HG03460 (cell line): Measurements from ENCODE around the gene NPAS3.

Experiments used
- ATAC-seq: cut with Tn5 transposase; IDR thresholded peaks from one replicate; pipeline ENCODE4 v1.9.1; 2021; ENCODE audit not compliant: unreplicated experiment

NPAS3 gene

GRCh38 chr14:33309106-33309505, 370.4 kb downstream of the NPAS3 start:
- ATAC-seq: no peak

- ATAC-seq: no peak
Measured at GRCh38 chr14:33315217-33315616, 376.5 kb downstream of the NPAS3 start.

- ATAC-seq: no peak
Measured at GRCh38 chr14:33315721-33316120, 377.0 kb downstream of the NPAS3 start.

GRCh38 chr14:33317675-33318074, 379.0 kb downstream of the NPAS3 start:
- ATAC-seq: no peak

GRCh38 chr14:33323979-33324378, 385.3 kb downstream of the NPAS3 start:
- no peak for ATAC-seq

GRCh38 chr14:33331176-33331949, 392.7 kb downstream of the NPAS3 start:
- ATAC-seq: no peak

- no peak for ATAC-seq
Measured at GRCh38 chr14:33332497-33332896, 393.8 kb downstream of the NPAS3 start.

GRCh38 chr14:33335366-33335765, 396.7 kb downstream of the NPAS3 start:
- no peak for ATAC-seq

- no peak for ATAC-seq
Measured at GRCh38 chr14:33342299-33342974, 403.8 kb downstream of the NPAS3 start.

- ATAC-seq: no peak
Measured at GRCh38 chr14:33343016-33343415, 404.3 kb downstream of the NPAS3 start.

GRCh38 chr14:33347796-33348195, 409.1 kb downstream of the NPAS3 start:
- no peak for ATAC-seq

- ATAC-seq: no peak
Measured at GRCh38 chr14:33348510-33348909, 409.8 kb downstream of the NPAS3 start.

GRCh38 chr14:33349871-33350270, 411.2 kb downstream of the NPAS3 start:
- ATAC-seq: no peak

GRCh38 chr14:33350366-33350990, 411.8 kb downstream of the NPAS3 start:
- no peak for ATAC-seq

GRCh38 chr14:33352821-33353220, 414.1 kb downstream of the NPAS3 start:
- no peak for ATAC-seq

GRCh38 chr14:33356181-33356580, 417.5 kb downstream of the NPAS3 start:
- no peak for ATAC-seq

- no peak for ATAC-seq
Measured at GRCh38 chr14:33357225-33358010, 418.7 kb downstream of the NPAS3 start.

GRCh38 chr14:33359288-33359881, 420.7 kb downstream of the NPAS3 start:
- ATAC-seq: no peak

GRCh38 chr14:33362934-33363333, 424.3 kb downstream of the NPAS3 start:
- no peak for ATAC-seq

GRCh38 chr14:33363682-33364081, 425.0 kb downstream of the NPAS3 start:
- no peak for ATAC-seq

GRCh38 chr14:33364466-33364865, 425.8 kb downstream of the NPAS3 start:
- ATAC-seq: no peak
